Measurements from ENCODE around the gene MAP1S. TPM values are rescaled to one million over a fixed set of nuclear protein-coding genes. Genes with fewer than 3 reads are reported as not detected.

The MAP1S gene
- polyA plus RNA-seq, 1 experiment = 20.4 TPM

DNA sequence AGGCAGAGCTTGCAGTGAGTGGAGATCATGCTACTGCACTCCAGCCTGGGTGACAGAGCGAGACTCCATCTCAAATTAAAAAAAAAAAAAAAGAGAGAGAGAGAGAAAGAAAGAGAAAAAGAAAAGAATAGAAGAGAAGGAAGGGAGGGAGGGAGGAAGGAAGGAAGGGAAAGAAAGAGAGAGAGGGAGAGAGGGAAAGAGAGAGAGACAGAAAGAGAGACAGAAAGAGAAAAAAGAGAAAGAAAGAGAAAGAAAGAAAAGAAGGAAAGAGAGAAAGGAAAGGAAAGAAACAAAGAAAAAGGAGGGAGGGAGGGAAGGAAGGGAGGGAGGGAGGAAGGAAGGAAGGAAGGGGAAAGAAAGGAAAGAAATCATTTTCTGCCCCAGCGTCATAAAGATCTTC lies 24.1 kb upstream of the MAP1S start:
- Histone ChIP-seq H3K4me3 (ENCODE audit: low read depth, low read length) (no peak overlapping the region), H3K27me3 (ENCODE audit: control insufficient read depth, insufficient read depth, low read length) (peaks cover 2% of the 10 kb centered on the region; the same call in 1 of the 2 replicates), H3K36me3 (ENCODE audit: control insufficient read depth, insufficient read depth, low read length) (no peaks in the 10 kb centered on the region)
- ChIA-PET CTCF (no interaction called here), POLR2A (no interaction called here)
- TF ChIP-seq, protein P1, sequence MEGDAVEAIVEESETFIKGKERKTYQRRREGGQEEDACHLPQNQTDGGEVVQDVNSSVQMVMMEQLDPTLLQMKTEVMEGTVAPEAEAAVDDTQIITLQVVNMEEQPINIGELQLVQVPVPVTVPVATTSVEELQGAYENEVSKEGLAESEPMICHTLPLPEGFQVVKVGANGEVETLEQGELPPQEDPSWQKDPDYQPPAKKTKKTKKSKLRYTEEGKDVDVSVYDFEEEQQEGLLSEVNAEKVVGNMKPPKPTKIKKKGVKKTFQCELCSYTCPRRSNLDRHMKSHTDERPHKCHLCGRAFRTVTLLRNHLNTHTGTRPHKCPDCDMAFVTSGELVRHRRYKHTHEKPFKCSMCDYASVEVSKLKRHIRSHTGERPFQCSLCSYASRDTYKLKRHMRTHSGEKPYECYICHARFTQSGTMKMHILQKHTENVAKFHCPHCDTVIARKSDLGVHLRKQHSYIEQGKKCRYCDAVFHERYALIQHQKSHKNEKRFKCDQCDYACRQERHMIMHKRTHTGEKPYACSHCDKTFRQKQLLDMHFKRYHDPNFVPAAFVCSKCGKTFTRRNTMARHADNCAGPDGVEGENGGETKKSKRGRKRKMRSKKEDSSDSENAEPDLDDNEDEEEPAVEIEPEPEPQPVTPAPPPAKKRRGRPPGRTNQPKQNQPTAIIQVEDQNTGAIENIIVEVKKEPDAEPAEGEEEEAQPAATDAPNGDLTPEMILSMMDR (IDR thresholded peaks at IDR 0.05; ENCODE audit: insufficient read depth, low read depth, low read length) = no peak
- no peak for DNase-seq (ENCODE audit: low read depth)

DNA sequence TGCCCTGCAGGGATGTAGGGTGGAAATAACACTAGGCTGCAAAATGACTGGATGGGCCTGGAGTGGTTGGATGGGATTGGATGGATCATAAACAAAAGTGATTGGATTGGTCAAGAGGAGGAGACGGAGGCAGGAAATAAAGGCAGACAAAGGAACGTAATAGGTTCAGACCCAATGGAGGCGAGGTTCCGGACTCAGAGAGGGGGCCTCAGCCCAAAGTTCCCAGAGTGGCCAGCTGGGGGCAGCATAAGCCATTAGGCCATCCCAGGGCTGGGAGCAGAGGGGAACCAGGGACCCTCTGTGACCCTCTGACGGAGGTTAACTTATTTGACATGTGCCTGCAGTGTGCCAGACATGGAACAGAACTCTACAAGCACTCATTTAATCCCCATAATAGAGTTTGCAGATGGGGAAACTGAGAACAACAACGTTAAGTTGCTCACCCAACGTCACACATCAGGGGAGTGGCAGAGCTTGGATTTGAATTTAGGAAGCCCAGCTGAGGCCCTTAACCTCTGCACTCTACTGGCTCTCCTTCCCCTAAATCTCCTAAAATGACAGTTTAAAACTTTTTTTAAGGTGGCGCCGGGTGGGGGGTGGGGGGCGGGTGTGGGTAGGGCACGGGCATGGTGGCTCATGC lies 15.3 kb upstream of the MAP1S start:
- TF ChIP-seq, protein P1 (IDR thresholded peaks at IDR 0.05; ENCODE audit: insufficient read depth, low read depth, low read length) = peak; percentile 74
- POLR2A ChIA-PET = no interaction called here
- Histone ChIP-seq H3K36me3 (ENCODE audit: control insufficient read depth, insufficient read depth, low read length) (no peaks in the 10 kb centered on the region), H3K27me3 (ENCODE audit: control insufficient read depth, insufficient read depth, low read length) (peaks cover 2% of the 10 kb centered on the region; the same call in 1 of the 2 replicates), H3K4me3 (ENCODE audit: low read depth, low read length) (no peak overlapping the region)
- DNase-seq (ENCODE audit: low read depth) = no peak
- CTCF ChIA-PET = interaction anchor here (0.5 to 5.2 kb wide), 15 partner anchors 11 to 156 kb away, joined by 3 to 43 read pairs (median 4); partner anchors contain the start of gene RPL18A

DNA sequence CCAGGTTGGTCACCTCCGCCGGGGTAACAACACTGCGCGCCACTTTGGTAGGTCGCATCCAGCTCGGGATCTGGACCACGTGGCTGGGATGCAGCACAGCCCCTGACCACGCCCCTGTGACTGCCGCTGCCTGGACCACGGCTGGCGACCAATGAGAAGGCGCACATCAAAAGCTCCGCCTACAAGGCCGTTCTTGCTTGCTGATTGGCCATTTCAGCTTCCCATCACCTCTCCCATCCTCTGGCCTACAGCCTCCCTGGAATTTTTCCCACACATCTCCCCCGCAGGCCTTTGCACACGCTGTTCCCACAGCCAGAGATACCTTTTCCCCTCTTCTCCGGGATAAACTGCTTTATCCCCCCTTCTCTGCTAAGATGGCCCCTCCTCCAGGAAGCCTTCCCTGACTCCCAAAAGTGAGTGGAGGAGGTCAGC lies 12.5 kb upstream of the MAP1S start:
- H3K27me3 ChIP-seq (ENCODE audit: control insufficient read depth, insufficient read depth, low read length) = peaks cover 1% of the 10 kb centered on the region; the same call in 1 of the 2 replicates
- POLR2A ChIA-PET = interaction anchor here (0.7 kb wide), 1 partner anchor 10 kb away, joined by 4 read pairs; no protein-coding TSS in a partner anchor
- no peaks in the 10 kb centered on the region for H3K36me3 ChIP-seq (ENCODE audit: control insufficient read depth, insufficient read depth, low read length)
- no peak for DNase-seq (ENCODE audit: low read depth)
- TF ChIP-seq, protein P1 (IDR thresholded peaks at IDR 0.05; ENCODE audit: insufficient read depth, low read depth, low read length) = no peak
- H3K4me3 ChIP-seq (ENCODE audit: low read depth, low read length) = no peak overlapping the region
- CTCF ChIA-PET = interaction anchor here (0.5 to 5.2 kb wide), 7 partner anchors 12 to 242 kb away, joined by 3 to 43 read pairs (median 3); partner anchors contain the start of gene MAP1S

DNA sequence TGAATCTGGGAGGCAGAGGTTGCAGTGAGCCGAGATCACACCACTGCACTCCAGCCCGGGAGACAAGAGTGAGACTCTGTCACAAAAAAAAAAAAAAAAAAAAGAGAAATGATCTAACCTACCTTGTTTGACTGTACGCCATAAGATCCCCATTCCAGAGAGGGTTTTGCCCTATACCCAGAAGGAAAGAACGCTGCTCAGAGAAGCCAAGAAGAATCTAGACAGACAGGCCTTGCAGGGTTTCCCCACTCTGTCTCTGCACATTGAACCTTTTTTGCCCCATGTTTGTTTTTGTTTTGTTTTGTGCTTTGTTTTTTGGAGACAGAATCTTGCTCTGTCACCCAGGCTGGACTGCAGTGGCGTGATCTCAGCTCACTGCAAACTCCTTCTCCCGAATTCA lies 7.4 kb upstream of the MAP1S start:
- no peak for DNase-seq (ENCODE audit: low read depth)
- TF ChIP-seq, protein P1 (IDR thresholded peaks at IDR 0.05; ENCODE audit: insufficient read depth, low read depth, low read length) = no peak
- CTCF ChIA-PET = no interaction called here
- no peaks in the 10 kb centered on the region for H3K36me3 ChIP-seq (ENCODE audit: control insufficient read depth, insufficient read depth, low read length)
- H3K4me3 ChIP-seq (ENCODE audit: low read depth, low read length) = no peak overlapping the region
- POLR2A ChIA-PET = no interaction called here
- no peaks in the 10 kb centered on the region for H3K27me3 ChIP-seq (ENCODE audit: control insufficient read depth, insufficient read depth, low read length)

DNA sequence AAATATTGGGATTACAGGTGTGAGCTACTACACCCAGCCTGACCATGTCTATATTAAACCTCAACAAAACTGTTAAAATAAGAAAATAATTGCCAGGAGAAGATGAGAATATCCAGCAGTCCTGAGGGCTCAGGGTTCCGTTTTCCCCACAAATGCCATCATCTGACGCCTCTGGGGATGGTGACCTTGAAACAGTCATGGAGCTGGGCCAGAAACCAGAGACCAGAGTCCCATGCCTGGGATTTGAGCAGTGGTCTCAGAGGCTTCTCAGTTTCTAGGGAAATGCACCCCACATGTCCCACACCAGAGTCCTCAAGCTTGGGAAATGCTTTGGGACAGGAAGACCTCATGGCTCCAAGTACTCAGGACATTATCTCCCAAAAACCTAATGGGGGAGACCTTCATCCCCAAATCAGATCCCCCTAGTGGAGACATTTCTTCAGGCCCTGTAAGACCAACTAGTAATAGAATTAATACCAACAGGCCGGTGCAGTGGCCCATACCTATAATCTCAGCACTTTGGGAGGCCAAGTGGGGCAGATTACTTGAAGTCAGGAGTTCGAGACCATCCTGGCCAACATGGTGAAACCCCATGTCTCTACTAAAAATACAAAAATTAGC lies 2.9 kb upstream of the MAP1S start:
- TF ChIP-seq, protein P1 (IDR thresholded peaks at IDR 0.05; ENCODE audit: insufficient read depth, low read depth, low read length) = peak; percentile 14; the same call in 1 of the 2 replicates
- ChIA-PET CTCF (interaction anchor here (2.6 kb wide), 1 partner anchor 11 kb away, joined by 9 read pairs; no protein-coding TSS in a partner anchor), POLR2A (interaction anchor here (0.6 kb wide), 1 partner anchor 10 kb away, joined by 4 read pairs; no protein-coding TSS in a partner anchor)
- H3K27me3 ChIP-seq (ENCODE audit: control insufficient read depth, insufficient read depth, low read length) = no peaks in the 10 kb centered on the region
- DNase-seq (ENCODE audit: low read depth) = no peak
- no peaks in the 10 kb centered on the region for H3K36me3 ChIP-seq (ENCODE audit: control insufficient read depth, insufficient read depth, low read length)
- H3K4me3 ChIP-seq (ENCODE audit: low read depth, low read length) = no peak overlapping the region
